Right atrium auricular region (tissue), 2 donors: Measurements from ENCODE around the gene LAMA5. TPM values are rescaled to one million over a fixed set of nuclear protein-coding genes. Genes with fewer than 3 reads are reported as not detected.

Experiments
- DNase-seq: peaks from one replicate; pipeline ENCODE4 v3.0.0-alpha.2; 2019; ENCODE audit warnings: low spot score
- H3K27ac ChIP-seq, 2 donors: fragments of 200-600 bp; sonication (generic); 1 replicate in 1 of 2; 2 replicates in 1 of 2; pipeline ENCODE4 v1.5.1; 2016 to 2019
- H3K27me3 ChIP-seq, 2 donors: fragments of 200-600 bp; sonication (generic); one replicate each; pipeline versions ENCODE4 v1.5.1 to v1.6.0; 2017 to 2019
- H3K36me3 ChIP-seq: fragments of 200-600 bp; sonication (generic); one replicate; pipeline ENCODE4 v1.5.1; 2016
- H3K4me1 ChIP-seq, 2 donors: fragments of 200-600 bp; sonication (generic); one replicate each; pipeline versions ENCODE4 v1.5.1 to v1.6.0; 2017 to 2019
- H3K4me3 ChIP-seq, 2 donors: fragments of 200-600 bp; sonication (generic); 1 replicate in 1 of 2; 2 replicates in 1 of 2; pipeline ENCODE4 v1.5.1; 2017 to 2019; ENCODE audit warnings: mild to moderate bottlenecking in 1 of 2, moderate library complexity in 1 of 2
- H3K9me3 ChIP-seq, 2 donors: fragments of 200-600 bp; sonication (generic); one replicate each; pipeline ENCODE4 v1.5.1; 2019
- CTCF ChIP-seq, 2 donors: fragments of 200-600 bp; sonication (generic); IDR thresholded peaks; one replicate each; pipeline ENCODE4 v1.5.1; 2019; ENCODE audit warnings: antibody characterized with exemption in 2 of 2
- total RNA-seq, 2 donors: library from RNA; depleted of rRNA; stranded (reverse); fragments of >200 nt; gene quantifications; one replicate each; pipeline ENCODE4 v1.1.0, GENCODE V29; 2016

LAMA5 gene
- total RNA-seq, 2 donors from 2014 or later: 61.1 to 69.4 TPM

- no peaks in the 10 kb centered on the region for H3K4me1 ChIP-seq
- H3K27ac ChIP-seq: no peak overlapping the region
- no peak for TF ChIP-seq CTCF (IDR thresholded peaks at IDR 0.05)
- no peaks in the 10 kb centered on the region for H3K9me3 ChIP-seq
- no peak overlapping the region for H3K4me3 ChIP-seq
- DNase-seq: no peak
- peaks cover 86% of the 10 kb centered on the region for H3K36me3 ChIP-seq
- H3K27me3 ChIP-seq: no peaks in the 10 kb centered on the region
Measured at GRCh38 chr20:62315773-62316172, 51.3 kb downstream of the LAMA5 start.

DNA sequence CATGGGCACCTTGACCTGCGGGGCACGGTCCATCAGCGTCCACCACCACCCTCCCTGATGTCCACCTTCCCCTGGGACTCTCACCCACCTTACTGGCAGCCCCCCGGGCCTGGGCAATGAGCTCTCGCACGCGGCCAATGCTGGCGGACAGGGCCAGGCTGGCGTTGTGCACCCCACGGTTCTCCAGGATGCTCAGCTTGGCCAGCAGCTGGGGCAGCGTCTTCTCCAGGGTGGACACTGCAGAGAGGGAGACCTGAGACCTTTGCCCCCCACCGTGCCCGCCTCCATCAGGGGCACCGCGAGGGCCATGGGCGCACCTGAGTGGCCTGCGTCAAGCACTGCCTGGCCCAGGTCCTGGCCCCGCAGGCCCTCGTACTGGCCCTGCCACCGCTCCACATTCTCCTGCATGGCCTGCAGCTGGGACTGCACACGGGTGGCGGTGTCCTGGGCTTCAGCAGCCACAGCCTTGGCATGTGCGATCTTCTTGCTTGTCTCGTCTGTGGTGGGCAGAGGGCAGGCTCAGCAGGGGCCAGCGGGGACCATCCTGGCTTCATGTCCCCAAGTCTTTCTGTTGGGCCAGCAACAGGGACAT lies 52.3 kb downstream of the LAMA5 start:
- TF ChIP-seq CTCF (IDR thresholded peaks at IDR 0.05): no peak
- Histone ChIP-seq H3K27me3 (no peaks in the 10 kb centered on the region), H3K9me3 (no peaks in the 10 kb centered on the region), H3K36me3 (peaks cover 87% of the 10 kb centered on the region), H3K27ac (no peak overlapping the region), H3K4me1 (no peaks in the 10 kb centered on the region), H3K4me3 (no peak overlapping the region)
- no peak for DNase-seq

GRCh38 chr20:62314339-62314638 lies 52.8 kb downstream of the LAMA5 start:
- Histone ChIP-seq H3K36me3 (peaks cover 87% of the 10 kb centered on the region), H3K9me3 (no peaks in the 10 kb centered on the region), H3K4me3 (no peak overlapping the region), H3K27ac (no peak overlapping the region), H3K27me3 (no peaks in the 10 kb centered on the region), H3K4me1 (no peaks in the 10 kb centered on the region)
- no peak for TF ChIP-seq CTCF (IDR thresholded peaks at IDR 0.05)
- DNase-seq: no peak

DNA sequence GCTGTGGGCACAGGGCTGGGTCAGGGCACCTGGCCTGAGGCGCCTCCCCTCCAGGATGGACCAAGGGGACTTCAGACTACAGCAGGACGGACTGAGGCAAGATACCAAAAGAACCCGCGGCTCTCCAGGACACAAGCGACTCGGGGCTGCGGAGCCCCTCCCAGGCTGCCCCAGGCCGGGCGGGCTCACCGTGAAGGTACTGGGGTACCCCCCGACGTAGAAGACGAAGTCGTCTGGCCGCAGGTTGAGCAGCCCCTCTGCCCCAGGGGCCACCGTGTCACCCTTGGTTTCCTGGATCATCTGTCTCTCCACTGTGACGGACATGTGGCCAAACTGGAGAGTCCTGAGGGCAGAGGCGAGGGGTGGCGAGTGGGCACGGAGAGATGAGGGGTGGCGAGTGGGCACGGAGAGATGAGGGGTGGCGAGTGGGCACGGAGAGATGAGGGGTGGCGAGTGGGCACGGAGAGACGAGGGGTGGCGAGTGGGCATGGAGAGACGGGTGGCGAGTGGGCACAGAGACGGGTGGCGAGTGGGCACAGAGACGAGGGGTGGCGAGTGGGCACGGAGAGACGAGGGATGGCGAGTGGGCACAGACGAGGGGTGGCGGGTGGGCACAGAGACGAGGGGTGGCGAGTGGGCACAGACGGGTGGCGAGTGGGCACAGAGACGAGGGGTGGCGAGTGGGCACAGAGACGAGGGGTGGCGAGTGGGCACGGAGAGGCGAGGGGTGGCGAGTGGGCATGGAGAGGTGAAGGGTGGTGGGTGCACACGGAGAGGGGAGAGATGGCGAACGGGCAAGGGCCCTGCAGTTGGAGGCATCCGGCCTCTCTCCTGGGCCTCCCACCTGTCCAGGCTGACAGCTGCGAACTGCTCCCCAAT lies 53.4 kb downstream of the LAMA5 start:
- peaks cover 87% of the 10 kb centered on the region for H3K36me3 ChIP-seq
- TF ChIP-seq CTCF (IDR thresholded peaks at IDR 0.05): no peak

DNA sequence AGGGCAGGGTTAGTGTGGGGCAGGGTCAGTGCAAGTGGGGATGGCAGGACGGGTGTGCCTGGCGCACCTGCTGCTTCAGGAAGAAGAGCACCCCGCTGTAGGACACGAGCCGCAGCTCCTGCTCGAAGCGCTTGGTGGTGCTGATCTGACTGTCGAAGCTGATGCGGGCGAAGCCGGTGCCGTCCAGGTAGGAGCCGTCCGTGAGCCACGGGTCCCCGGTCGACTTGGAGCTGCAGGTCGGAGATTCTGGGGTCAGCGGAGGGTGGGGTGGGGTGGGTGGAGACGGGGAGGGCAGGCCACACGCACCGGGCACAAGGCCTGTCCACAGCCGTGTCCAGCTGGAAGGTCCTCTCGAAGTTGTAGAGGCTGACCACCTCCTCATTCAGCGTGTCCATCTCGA lies 54.1 kb downstream of the LAMA5 start:
- H3K36me3 ChIP-seq: peaks cover 92% of the 10 kb centered on the region
- TF ChIP-seq CTCF (IDR thresholded peaks at IDR 0.05): no peak
- H3K4me3 ChIP-seq: no peak overlapping the region
- no peaks in the 10 kb centered on the region for H3K4me1 ChIP-seq
- no peak overlapping the region for H3K27ac ChIP-seq
- H3K9me3 ChIP-seq: no peaks in the 10 kb centered on the region
- no peaks in the 10 kb centered on the region for H3K27me3 ChIP-seq
- DNase-seq: no peak

More for the DNA sequence above, 53.4 kb downstream of the LAMA5 start:
- Histone ChIP-seq H3K27me3 (no peaks in the 10 kb centered on the region), H3K9me3 (no peaks in the 10 kb centered on the region), H3K4me3 (no peak overlapping the region), H3K4me1 (no peaks in the 10 kb centered on the region), H3K27ac (no peak overlapping the region)
- no peak for DNase-seq
